Karpas-422 (cell line): ENCODE results near the gene BAHCC1. TPM values are rescaled to one million over a fixed set of nuclear protein-coding genes. Genes with fewer than 3 reads are reported as not detected.

Source experiments
- DNase-seq: peaks from one replicate; pipeline ENCODE4 v3.0.0-alpha.2; 2015
- H2AFZ ChIP-seq: fragments of 200-600 bp; sonication (generic); 2 replicates; pipeline ENCODE4 v1.6.1; 2014; ENCODE audit warnings: antibody characterized with exemption, low read length, mixed read lengths
- H3K27ac ChIP-seq: fragments of 200-600 bp; sonication (generic); 2 replicates; pipeline ENCODE4 v1.5.1; 2014; ENCODE audit warnings: mild to moderate bottlenecking, low read length, moderate library complexity
- H3K27me3 ChIP-seq: fragments of 200-600 bp; sonication (generic); 2 replicates; pipeline ENCODE4 v1.6.1; 2014; ENCODE audit warnings: low read length, mixed read lengths
- H3K36me3 ChIP-seq: fragments of 200-600 bp; sonication (generic); 2 replicates; pipeline ENCODE4 v1.6.1; 2014; ENCODE audit warnings: low read length, mixed read lengths; ENCODE audit not compliant: insufficient read depth
- H3K4me1 ChIP-seq: fragments of 200-600 bp; sonication (generic); 2 replicates; pipeline ENCODE4 v1.6.1; 2014; ENCODE audit warnings: mild to moderate bottlenecking, low read length, mixed read lengths
- H3K4me2 ChIP-seq: fragments of 200-600 bp; sonication (generic); 2 replicates; pipeline ENCODE4 v1.6.1; 2014; ENCODE audit warnings: low read length, low read depth, mild to moderate bottlenecking; ENCODE audit not compliant: poor library complexity, severe bottlenecking
- H3K4me3 ChIP-seq: fragments of 200-600 bp; sonication (generic); 2 replicates; pipeline ENCODE4 v1.5.1; 2014; ENCODE audit warnings: mild to moderate bottlenecking, antibody characterized with exemption, low read length, mixed read lengths
- H3K79me2 ChIP-seq: fragments of 200-600 bp; sonication (generic); 2 replicates; pipeline ENCODE4 v1.6.1; 2014; ENCODE audit warnings: mild to moderate bottlenecking, low read length, mixed read lengths
- H3K9ac ChIP-seq: fragments of 200-600 bp; sonication (generic); 2 replicates; pipeline ENCODE4 v1.6.0; 2014; ENCODE audit warnings: low read length
- H3K9me2 ChIP-seq: fragments of 200-600 bp; sonication (generic), shearing (Covaris generic); replicated peaks from 2 replicates; pipeline ENCODE4 v1.6.0; 2014; ENCODE audit warnings: mild to moderate bottlenecking, low read length, moderate library complexity; ENCODE audit not compliant: insufficient read depth
- H3K9me3 ChIP-seq: fragments of 300-700, 200-600 bp; sonication (generic); 2 replicates; pipeline ENCODE4 v1.6.1; 2014; ENCODE audit warnings: low read length, mixed read lengths
- H4K20me1 ChIP-seq: fragments of 200-600 bp; sonication (generic); 2 replicates; pipeline ENCODE4 v1.6.1; 2014; ENCODE audit warnings: mild to moderate bottlenecking, antibody characterized with exemption, low read length, low read depth; ENCODE audit not compliant: insufficient read depth
- total RNA-seq: library from RNA; depleted of rRNA; stranded (reverse); fragments of >200 nt; shearing (Covaris generic); gene quantifications from 2 replicates; pipeline ENCODE4 v1.2.3, GENCODE V29; 2014; ENCODE audit warnings: low replicate concordance

Gene BAHCC1
- total RNA-seq, 1 experiment from 2014 or later: not detected

- H3K4me1 ChIP-seq: peaks cover under 1% of the 10 kb centered on the region
- no peak overlapping the region for H3K4me2 ChIP-seq
- H4K20me1 ChIP-seq: no peaks in the 10 kb centered on the region
- H3K36me3 ChIP-seq: no peaks in the 10 kb centered on the region
- H3K9me2 ChIP-seq: no peaks in the 10 kb centered on the region
- no peak overlapping the region for H2AFZ ChIP-seq
- no peak for DNase-seq
- H3K9me3 ChIP-seq: no peaks in the 10 kb centered on the region
- no peak overlapping the region for H3K27ac ChIP-seq
- H3K79me2 ChIP-seq: no peaks in the 10 kb centered on the region
- H3K4me3 ChIP-seq: no peak overlapping the region
- H3K9ac ChIP-seq: no peak overlapping the region
- H3K27me3 ChIP-seq: no peaks in the 10 kb centered on the region
Measured at GRCh38 chr17:81500047-81500446, 104.8 kb downstream of the BAHCC1 start.

- no peaks in the 10 kb centered on the region for H3K9me3 ChIP-seq
- H2AFZ ChIP-seq: no peak overlapping the region
- H3K4me3 ChIP-seq: no peak overlapping the region
- H3K79me2 ChIP-seq: no peaks in the 10 kb centered on the region
- DNase-seq: no peak
- H4K20me1 ChIP-seq: no peaks in the 10 kb centered on the region
- H3K27me3 ChIP-seq: no peaks in the 10 kb centered on the region
- no peak overlapping the region for H3K9ac ChIP-seq
- H3K4me1 ChIP-seq: no peaks in the 10 kb centered on the region
- no peaks in the 10 kb centered on the region for H3K36me3 ChIP-seq
- no peak overlapping the region for H3K27ac ChIP-seq
- H3K4me2 ChIP-seq: no peak overlapping the region
- no peaks in the 10 kb centered on the region for H3K9me2 ChIP-seq
Measured at GRCh38 chr17:81502471-81503017, 107.3 kb downstream of the BAHCC1 start.

GRCh38 chr17:81503619-81504018, 108.4 kb downstream of the BAHCC1 start:
- no peak overlapping the region for H2AFZ ChIP-seq
- H3K9ac ChIP-seq: no peak overlapping the region
- H4K20me1 ChIP-seq: no peaks in the 10 kb centered on the region
- no peaks in the 10 kb centered on the region for H3K27me3 ChIP-seq
- no peak for DNase-seq
- no peaks in the 10 kb centered on the region for H3K36me3 ChIP-seq
- H3K79me2 ChIP-seq: no peaks in the 10 kb centered on the region
- H3K9me3 ChIP-seq: no peaks in the 10 kb centered on the region
- no peak overlapping the region for H3K4me3 ChIP-seq
- no peaks in the 10 kb centered on the region for H3K4me1 ChIP-seq
- H3K4me2 ChIP-seq: no peak overlapping the region
- no peaks in the 10 kb centered on the region for H3K9me2 ChIP-seq
- H3K27ac ChIP-seq: no peak overlapping the region

GRCh38 chr17:81508639-81509206, 113.5 kb downstream of the BAHCC1 start:
- Histone ChIP-seq H2AFZ (no peak overlapping the region), H3K27ac (no peak overlapping the region), H3K4me1 (peaks cover 26% of the 10 kb centered on the region), H3K4me3 (no peak overlapping the region), H3K9ac (no peak overlapping the region), H3K9me3 (no peaks in the 10 kb centered on the region), H4K20me1 (peaks cover 24% of the 10 kb centered on the region), H3K36me3 (peaks cover 27% of the 10 kb centered on the region), H3K79me2 (peaks cover 11% of the 10 kb centered on the region), H3K9me2 (no peaks in the 10 kb centered on the region), H3K4me2 (no peak overlapping the region), H3K27me3 (no peaks in the 10 kb centered on the region)
- DNase-seq: peak; percentile 81

GRCh38 chr17:81509207-81509971, 114.1 kb downstream of the BAHCC1 start:
- peaks cover 27% of the 10 kb centered on the region for H3K36me3 ChIP-seq
- peaks cover 24% of the 10 kb centered on the region for H4K20me1 ChIP-seq
- DNase-seq: peak; percentile 79
- no peak overlapping the region for H3K9ac ChIP-seq
- H3K4me2 ChIP-seq: peak overlapping the region; percentile 84
- H3K9me2 ChIP-seq: no peaks in the 10 kb centered on the region
- H3K9me3 ChIP-seq: no peaks in the 10 kb centered on the region
- no peaks in the 10 kb centered on the region for H3K27me3 ChIP-seq
- no peak overlapping the region for H3K27ac ChIP-seq
- peaks cover 32% of the 10 kb centered on the region for H3K4me1 ChIP-seq
- peaks cover 11% of the 10 kb centered on the region for H3K79me2 ChIP-seq
- H2AFZ ChIP-seq: no peak overlapping the region
- H3K4me3 ChIP-seq: peak overlapping the region; percentile 82; the same call in 1 of the 2 replicates

GRCh38 chr17:81509972-81510784, 114.9 kb downstream of the BAHCC1 start:
- H2AFZ ChIP-seq: no peak overlapping the region
- H3K27me3 ChIP-seq: no peaks in the 10 kb centered on the region
- peaks cover 33% of the 10 kb centered on the region for H3K4me1 ChIP-seq
- peak overlapping the region; percentile 78; the same call in 1 of the 2 replicates for H3K27ac ChIP-seq
- peaks cover 11% of the 10 kb centered on the region for H3K79me2 ChIP-seq
- peak; percentile 61 for DNase-seq
- H3K4me2 ChIP-seq: peak overlapping the region; percentile 84
- H3K4me3 ChIP-seq: peak overlapping the region; percentile 82
- H3K9me2 ChIP-seq: no peaks in the 10 kb centered on the region
- no peaks in the 10 kb centered on the region for H3K9me3 ChIP-seq
- H3K36me3 ChIP-seq: peaks cover 27% of the 10 kb centered on the region
- H3K9ac ChIP-seq: peak overlapping the region; percentile 96
- peaks cover 24% of the 10 kb centered on the region for H4K20me1 ChIP-seq

GRCh38 chr17:81510785-81511553, 115.7 kb downstream of the BAHCC1 start:
- Histone ChIP-seq H3K27ac (peak overlapping the region; percentile 78), H3K4me1 (peaks cover 40% of the 10 kb centered on the region), H3K4me2 (peak overlapping the region; percentile 84), H2AFZ (no peak overlapping the region), H3K9ac (peak overlapping the region; percentile 96), H3K4me3 (peak overlapping the region; percentile 82), H3K36me3 (peaks cover 27% of the 10 kb centered on the region), H3K9me2 (no peaks in the 10 kb centered on the region), H4K20me1 (peaks cover 24% of the 10 kb centered on the region), H3K27me3 (no peaks in the 10 kb centered on the region), H3K9me3 (no peaks in the 10 kb centered on the region), H3K79me2 (peaks cover 11% of the 10 kb centered on the region)
- DNase-seq: peak; percentile 48
